Activated naive CD4-positive, alpha-beta T cell treated with Interleukin-2 at 50 U/mL for 16 hours (primary cell): ENCODE data around the gene RNASE13.

Experiments used
- DNase-seq: peaks from one replicate; pipeline ENCODE4 v3.0.0-alpha.2; 2020

RNASE13 gene

GRCh38 chr14:21063479-21063878 lies 28.9 kb upstream of the RNASE13 start:
- DNase-seq, result no peak

- no peak for DNase-seq
Observed at GRCh38 chr14:21061347-21061668, 26.7 kb upstream of the RNASE13 start.

GRCh38 chr14:21060614-21061346 lies 26.2 kb upstream of the RNASE13 start:
- no peak for DNase-seq

- no peak for DNase-seq
Observed at GRCh38 chr14:21059842-21060613, 25.4 kb upstream of the RNASE13 start.

- no peak for DNase-seq
Observed at GRCh38 chr14:21058903-21059302, 24.3 kb upstream of the RNASE13 start.

GRCh38 chr14:21057803-21058675 lies 23.4 kb upstream of the RNASE13 start, which contains the start of gene RNASE8:
RNASE8 (plus strand) TSS chr14:21057822; CDS start chr14:21057893, 71 bp downstream.
- no peak for DNase-seq

- DNase-seq, result no peak
Observed at GRCh38 chr14:21056520-21057163, 22.0 kb upstream of the RNASE13 start.

- DNase-seq, result no peak
Observed at GRCh38 chr14:21055432-21056117, 21.0 kb upstream of the RNASE13 start.

GRCh38 chr14:21054768-21055145 lies 20.1 kb upstream of the RNASE13 start:
- no peak for DNase-seq

- DNase-seq, result no peak
Observed at GRCh38 chr14:21054123-21054767, 19.6 kb upstream of the RNASE13 start.

GRCh38 chr14:21053184-21054122 lies 18.8 kb upstream of the RNASE13 start:
- no peak for DNase-seq

GRCh38 chr14:21050597-21050996 lies 16.0 kb upstream of the RNASE13 start:
- no peak for DNase-seq

- no peak for DNase-seq
Observed at GRCh38 chr14:21049271-21049673, 14.7 kb upstream of the RNASE13 start.

GRCh38 chr14:21048638-21049037 lies 14.0 kb upstream of the RNASE13 start:
- no peak for DNase-seq

- DNase-seq, result no peak
Observed at GRCh38 chr14:21047378-21047781, 12.8 kb upstream of the RNASE13 start.

- DNase-seq, result no peak
Observed at GRCh38 chr14:21043974-21044618, 9.5 kb upstream of the RNASE13 start.

GRCh38 chr14:21043387-21043973 lies 8.9 kb upstream of the RNASE13 start:
- DNase-seq, result no peak

GRCh38 chr14:21042918-21043317 lies 8.3 kb upstream of the RNASE13 start:
- DNase-seq, result no peak

- no peak for DNase-seq
Observed at GRCh38 chr14:21041676-21042433, 7.2 kb upstream of the RNASE13 start, which contains the start of gene RNASE7. RNASE7 (plus strand) TSS chr14:21042362; CDS start chr14:21042993, 631 bp downstream.
